Lung (tissue), 12 donors: ENCODE data around the gene MAP7D3. TPM values are rescaled to one million over a fixed set of nuclear protein-coding genes. Genes with fewer than 3 reads are reported as not detected.

ENCODE experiments used
- ATAC-seq: fragments of 200-7000 bp; cut with Tn5 transposase; one replicate; pipeline ENCODE4 v1.9.1; 2020; ENCODE audit warnings: moderate number of reproducible peaks; ENCODE audit not compliant: insufficient read depth, low FRiP score
- DNase-seq, 3 donors: peaks; one replicate each; pipeline ENCODE4 v3.0.0-alpha.2; 2013 to 2017
- H3K27ac ChIP-seq, 2 donors: one replicate each; pipeline ENCODE4 v1.5.1; 2013; ENCODE audit warnings: mild to moderate bottlenecking in 2 of 2, moderate library complexity in 2 of 2, control low read depth in 1 of 2, inconsistent platforms in 1 of 2, low read depth in 1 of 2, low read length in 1 of 2
- H3K27me3 ChIP-seq, 3 donors: one replicate each; pipeline ENCODE4 v1.5.1; 2013; ENCODE audit warnings: low read length in 2 of 3; ENCODE audit not compliant: control insufficient read depth in 3 of 3, insufficient read depth in 3 of 3
- H3K36me3 ChIP-seq, 4 donors: one replicate each; pipeline ENCODE4 v1.5.1; 2013; ENCODE audit warnings: low read length in 4 of 4, mild to moderate bottlenecking in 1 of 4, moderate library complexity in 1 of 4; ENCODE audit not compliant: control insufficient read depth in 4 of 4, insufficient read depth in 4 of 4
- H3K4me1 ChIP-seq, 5 donors: one replicate each; pipeline ENCODE4 v1.5.1; 2013; ENCODE audit warnings: low read length in 5 of 5, mild to moderate bottlenecking in 2 of 5, moderate library complexity in 1 of 5; ENCODE audit not compliant: control insufficient read depth in 5 of 5, insufficient read depth in 5 of 5
- H3K4me3 ChIP-seq: one replicate; pipeline ENCODE4 v1.5.1; 2013; ENCODE audit warnings: mild to moderate bottlenecking, control low read depth, moderate library complexity
- H3K9ac ChIP-seq, 2 donors: one replicate each; pipeline ENCODE4 v1.5.1; 2013; ENCODE audit warnings: low read length in 2 of 2, control low read depth in 1 of 2; ENCODE audit not compliant: insufficient read depth in 1 of 2
- H3K9me3 ChIP-seq, 4 donors: one replicate each; pipeline ENCODE4 v1.5.1; 2013; ENCODE audit warnings: low read length in 3 of 4, mild to moderate bottlenecking in 1 of 4, moderate library complexity in 1 of 4; ENCODE audit not compliant: control insufficient read depth in 4 of 4, insufficient read depth in 3 of 4
- CTCF ChIP-seq: IDR thresholded peaks from 2 replicates; pipeline ENCODE4 v1.5.1; 2012; ENCODE audit warnings: mild to moderate bottlenecking; ENCODE audit errors: control extremely low read depth, extremely low read depth
- WGBS, 2 donors: extraction: QIAGEN DNeasy Blood & Tissue Kit; methylation state at CpG; one replicate each; pipeline ENCODE4 v1.1.7; 2013; 5-methylcytosine and 5-hydroxymethylcytosine counted together
- polyA plus RNA-seq, 2 donors: library from polyadenylated mRNA; stranded (reverse); fragments of 200-250 nt; gene quantifications; one replicate each; pipeline ENCODE4 v1.2.1, GENCODE V29; 2013
- total RNA-seq, 2 donors: library from RNA; depleted of rRNA in 1 of 2; stranded (reverse); fragments of >200 nt in 1 of 2; gene quantifications; one replicate each; pipeline ENCODE4 v1.2.1, GENCODE V29; 2014 to 2021
- donor health status: control.
- donor health status: control.
- donor health status: Bipolar disorder and iron deficiency.
- donor health status: healthy.
- donor health status: DM: yes; HTN: yes; CAD: no.

The MAP7D3 gene
- total and polyA plus RNA-seq, 4 donors, result 4.0 to 10.5 (median 6.5) TPM

GRCh38 chrX:136189222-136189621 is 62.0 kb downstream of the MAP7D3 start:
- Histone ChIP-seq H3K36me3 (no peaks in the 10 kb centered on the region), H3K27me3 (peaks cover 0 to 3% (median 3%) of the 10 kb centered on the region in 3 donors), H3K9me3 (peaks cover 0 to 2% (median 0%) of the 10 kb centered on the region in 4 donors), H3K27ac (peak overlapping the region in 1 of 2 donors; percentile 77), H3K9ac (no peak overlapping the region), H3K4me1 (peaks cover 0 to 27% (median 4%) of the 10 kb centered on the region in 5 donors), H3K4me3 (no peak overlapping the region)
- ATAC-seq (no peak), DNase-seq (peak in 1 of 3 donors; percentile 41)
- WGBS, 2 donors, result 58 to 77% methylated on average over 2 of the region's 2 CpGs
- no peak for TF ChIP-seq CTCF

GRCh38 chrX:136186023-136186413 is 65.2 kb downstream of the MAP7D3 start:
- no peak for DNase-seq
- Histone ChIP-seq H3K4me1 (peaks cover 0 to 55% (median 3%) of the 10 kb centered on the region in 5 donors), H3K9me3 (peaks cover 0 to 2% (median 0%) of the 10 kb centered on the region in 4 donors), H3K27me3 (peaks cover 0 to 11% (median 3%) of the 10 kb centered on the region in 3 donors), H3K27ac (peak overlapping the region in 1 of 2 donors; percentile 81), H3K36me3 (no peaks in the 10 kb centered on the region), H3K9ac (no peak overlapping the region), H3K4me3 (no peak overlapping the region)
- no peak for TF ChIP-seq CTCF
- 26 to 43% methylated on average over 3 of the region's 3 CpGs for WGBS, 2 donors
- ATAC-seq, result no peak

GRCh38 chrX:136185401-136186022 is 65.7 kb downstream of the MAP7D3 start:
- Histone ChIP-seq H3K27me3 (peaks cover 0 to 11% (median 3%) of the 10 kb centered on the region in 3 donors), H3K9ac (no peak overlapping the region), H3K4me3 (no peak overlapping the region), H3K4me1 (peaks cover 0 to 55% (median 3%) of the 10 kb centered on the region in 5 donors), H3K27ac (peak overlapping the region in 1 of 2 donors; percentile 81), H3K36me3 (no peaks in the 10 kb centered on the region), H3K9me3 (no peaks in the 10 kb centered on the region)
- ATAC-seq, result peak; percentile 41
- WGBS, 2 donors, result 23 to 51% methylated on average over 8 of the region's 8 CpGs
- no peak for TF ChIP-seq CTCF
- DNase-seq, result peak in 1 of 3 donors; percentile 33
